K562 (cell line): Measurements from ENCODE around the gene DPP10. TPM values are rescaled to one million over a fixed set of nuclear protein-coding genes. Genes with fewer than 3 reads are reported as not detected.

Experiments
- ATAC-seq: fragments of 200-7000 bp; cut with Tn5 transposase; 3 replicates; pipeline ENCODE4 v1.9.1; 2020; ENCODE audit warnings: moderate library complexity
- BruUV-seq: library from RNA; stranded (reverse); fragments of 400-500 nt; replicated peaks from 2 replicates; lab custom pipeline; 2021; lab: Mats Ljungman, UMichigan
- CTCF ChIA-PET: fragments of 300-600 bp; formaldehyde crosslinking; extraction: SDS; loops from one replicate; lab custom pipeline; 2021; ENCODE audit warnings: low intra/inter-chr PET ratio; lab: Yijun Ruan, JAX
- POLR2A ChIA-PET: fragments of 300-600, 350-650 bp; sonication (Branson Sonifier 250); formaldehyde crosslinking; extraction: SDS; loops from one replicate; lab custom pipeline; 2021; ENCODE audit warnings: antibody characterized with exemption, inconsistent platforms; lab: Yijun Ruan, JAX
- DNase-seq, 4 experiments: peaks; one replicate each; pipeline versions ENCODE4 v3.0.0 to v3.0.0-alpha.2; 2011 to 2018; ENCODE audit warnings: low spot score in 3 of 4, mixed read lengths in 3 of 4; ENCODE audit errors: extremely low read depth in 1 of 4
- FAIRE-seq: peaks from 2 replicates; lab custom pipeline; 2011; peaks lifted over from hg19 to GRCh38; lab: Jason Lieb, UNC
- H2AFZ ChIP-seq: 2 replicates; pipeline ENCODE4 v1.6.0; 2011; ENCODE audit warnings: low read depth, low read length, control low read depth, inconsistent platforms
- H3K27ac ChIP-seq: fragments of 200-600 bp; 3 replicates; pipeline ENCODE4 v1.8.0; 2011; ENCODE audit warnings: low read depth, mild to moderate bottlenecking, control low read depth, inconsistent platforms, low read length, moderate library complexity, mixed read lengths; ENCODE audit errors: extremely low read depth
- H3K27me3 ChIP-seq, 2 experiments: fragments of 300-600 bp in 1 of 2; 2 replicates in 1 of 2; 3 replicates in 1 of 2; pipeline versions ENCODE4 v1.6.0 to v1.8.0; 2011; ENCODE audit warnings: inconsistent platforms in 2 of 2, low read length in 2 of 2, mild to moderate bottlenecking in 1 of 2, mixed read lengths in 1 of 2, moderate library complexity in 1 of 2; ENCODE audit not compliant: control insufficient read depth in 2 of 2, insufficient read depth in 2 of 2
- H3K36me3 ChIP-seq: fragments of 300-600 bp; 3 replicates; pipeline ENCODE4 v1.8.0; 2011; ENCODE audit warnings: mild to moderate bottlenecking, low read length, inconsistent platforms; ENCODE audit not compliant: control insufficient read depth, insufficient read depth
- H3K4me1 ChIP-seq, 2 experiments: fragments of 200-600 bp in 1 of 2; replicated peaks in 1 of 2; 2 replicates in 1 of 2; 3 replicates in 1 of 2; pipeline versions ENCODE4 v1.5.1 to v1.8.0; 2011; ENCODE audit warnings: inconsistent platforms in 2 of 2, low read length in 2 of 2, mild to moderate bottlenecking in 1 of 2, mixed read lengths in 1 of 2, moderate library complexity in 1 of 2; ENCODE audit not compliant: control insufficient read depth in 2 of 2, insufficient read depth in 2 of 2
- H3K4me2 ChIP-seq: 2 replicates; pipeline ENCODE4 v1.6.1; 2011; ENCODE audit warnings: low read length, control low read depth, inconsistent platforms, mixed read lengths; ENCODE audit not compliant: insufficient read depth
- H3K4me3 ChIP-seq: fragments of 200-600 bp; sonication (generic), shearing (Covaris generic); 2 replicates; pipeline ENCODE4 v1.5.1; 2016; ENCODE audit warnings: control low read depth, inconsistent platforms
- H3K79me2 ChIP-seq: fragments of 200-600 bp; 3 replicates; pipeline ENCODE4 v1.8.0; 2011; ENCODE audit warnings: low read length, inconsistent platforms; ENCODE audit not compliant: control insufficient read depth, insufficient read depth
- H3K9ac ChIP-seq, 2 experiments: 2 replicates each; pipeline versions ENCODE4 v1.6.0 to v1.6.1; 2011; ENCODE audit warnings: low read depth in 2 of 2, low read length in 2 of 2, control low read depth in 1 of 2, inconsistent platforms in 1 of 2, mild to moderate bottlenecking in 1 of 2, mixed read lengths in 1 of 2; ENCODE audit not compliant: insufficient read depth in 1 of 2
- H3K9me1 ChIP-seq: one replicate; pipeline ENCODE4 v1.6.0; 2011; ENCODE audit warnings: inconsistent platforms, mild to moderate bottlenecking, low read length, moderate library complexity; ENCODE audit not compliant: control insufficient read depth, insufficient read depth
- H3K9me3 ChIP-seq: replicated peaks from 2 replicates; pipeline ENCODE4 v1.5.1; 2011; ENCODE audit warnings: low read depth, low read length, inconsistent platforms; ENCODE audit not compliant: control insufficient read depth, insufficient read depth
- H4K20me1 ChIP-seq: replicated peaks from 2 replicates; pipeline ENCODE4 v1.6.1; 2011; ENCODE audit warnings: low read length, inconsistent platforms, mixed read lengths; ENCODE audit not compliant: control insufficient read depth, insufficient read depth
- CBFB ChIP-seq: sonication (generic); formaldehyde crosslinking; IDR thresholded peaks from 2 replicates; pipeline ENCODE4 v1.4.0; 2020; ENCODE audit warnings: mild to moderate bottlenecking, missing genetic modification reagents
- CHCHD3 ChIP-seq: fragments of 250-450 bp; sonication (Bioruptor Pico); IDR thresholded peaks from 2 replicates; pipeline ENCODE4 v2.1.2; 2022; ENCODE audit warnings: mild to moderate bottlenecking
- ILK ChIP-seq: fragments of 450-650 bp; IDR thresholded peaks from 2 replicates; pipeline ENCODE4 v1.6.1; 2016; ENCODE audit warnings: missing genetic modification characterization, low read depth, mild to moderate bottlenecking, missing compliant biosample characterization, moderate library complexity, borderline replicate concordance
- MED1 ChIP-seq: sonication (generic); formaldehyde crosslinking; IDR thresholded peaks from 2 replicates; pipeline ENCODE4 v1.8.1; 2023; ENCODE audit warnings: missing genetic modification reagents, borderline replicate concordance
- RBM39 ChIP-seq: fragments of 200-400 bp; formaldehyde crosslinking; optimal IDR thresholded peaks from 2 replicates; pipeline ENCODE3; 2018; ENCODE audit warnings: low read depth, low read length
- RFX1 ChIP-seq: fragments of 450-650 bp; IDR thresholded peaks from 2 replicates; pipeline ENCODE4 v1.6.1; 2016; ENCODE audit warnings: mild to moderate bottlenecking, moderate library complexity
- SMARCA5 ChIP-seq: fragments of 450-650 bp; IDR thresholded peaks from 2 replicates; pipeline ENCODE4 v1.6.1; 2016
- TFAP4 ChIP-seq: sonication (generic); formaldehyde crosslinking; IDR thresholded peaks from 2 replicates; pipeline ENCODE4 v1.8.0; 2022; ENCODE audit warnings: missing genetic modification reagents, mild to moderate bottlenecking, moderate library complexity, borderline replicate concordance
- ZBTB26 ChIP-seq: fragments of 450-650 bp; formaldehyde crosslinking; IDR thresholded peaks from 2 replicates; pipeline ENCODE4 v1.4.0; 2022; ENCODE audit warnings: missing genetic modification characterization
- ZC3H8 ChIP-seq: fragments of 450-650 bp; IDR thresholded peaks from 2 replicates; pipeline ENCODE4 v1.6.1; 2017
- ZNF134 ChIP-seq: fragments of 250-450 bp; sonication (Bioruptor Pico); conservative IDR thresholded peaks from 2 replicates; pipeline ENCODE4 v1.4.0; 2020
- ZNF212 ChIP-seq: fragments of 450-650 bp; formaldehyde crosslinking; IDR thresholded peaks from 2 replicates; pipeline ENCODE4 v1.4.0; 2020; ENCODE audit warnings: mild to moderate bottlenecking
- ZNF217 ChIP-seq: sonication (generic); formaldehyde crosslinking; IDR thresholded peaks from 2 replicates; pipeline ENCODE4 v1.8.0; 2022; ENCODE audit warnings: mild to moderate bottlenecking, missing genetic modification reagents
- ZNF583 ChIP-seq: fragments of 250-450 bp; sonication (Bioruptor Pico); IDR thresholded peaks from 2 replicates; pipeline ENCODE4 v1.4.0; 2020
- ZNF717 ChIP-seq: fragments of 250-450 bp; sonication (Bioruptor Pico); IDR thresholded peaks from 2 replicates; pipeline ENCODE4 v1.5.0; 2021
- ZZZ3 ChIP-seq: fragments of 450-650 bp; IDR thresholded peaks from 2 replicates; pipeline ENCODE4 v1.6.1; 2016; ENCODE audit warnings: antibody characterized with exemption, mild to moderate bottlenecking, moderate library complexity
- WGBS: fragments of 100-300 bp; shearing (Covaris generic); methylation state at CpG from one replicate; pipeline ENCODE4 v1.1.6; 2016; ENCODE audit warnings: low coverage, mixed read lengths; ENCODE audit not compliant: insufficient coverage; ENCODE audit errors: missing lambda C conversion rate; 5-methylcytosine and 5-hydroxymethylcytosine counted together
- in situ Hi-C: fragments of 300-500 bp; cut with MboI; formaldehyde crosslinking; loops from 4 replicates; pipeline ENCODE4 v1.15.0; 2018; ENCODE audit warnings: inconsistent platforms, mixed read lengths
- intact Hi-C: fragments of 100-400 bp; cut with micrococcal nuclease; formaldehyde crosslinking; loops from 2 replicates; pipeline ENCODE4 v1.14.2; 2022
- polyA plus RNA-seq, 8 experiments: library from polyadenylated mRNA; depleted of rRNA in 4 of 8; stranded (reverse) in 5 of 8; unstranded in 3 of 8; fragments of >200 nt; fragmentation: Nextera tagmentation in 2 of 8; fragmentation: Illumina TruSeq in 1 of 8; extraction: Ambion mirVana in 2 of 8; extraction: Trizol in 1 of 8; gene quantifications; 2 replicates each; pipeline versions ENCODE4 v1.2.1 to v1.2.3, GENCODE V29; 2011 to 2014; ENCODE audit warnings: inconsistent platforms in 1 of 8, missing spikeins in 1 of 8
- total RNA-seq, 7 experiments: library from RNA; depleted of rRNA in 6 of 7; stranded (reverse); fragments of >200 nt in 6 of 7; fragmentation: Illumina TruSeq in 2 of 7; extraction: Trizol in 2 of 7; gene quantifications; 2 replicates each; pipeline versions ENCODE4 v1.2.1 to v1.2.3, GENCODE V29; 2011 to 2021; ENCODE audit warnings: low replicate concordance in 1 of 7

Gene DPP10
- total and polyA plus RNA-seq, 9 of the 15 experiments (the other 6 are each of a cell fraction or from before 2014, with no cell fraction given), result not detected

GRCh38 chr2:115160531-115161080 is 718.2 kb downstream of the DPP10 start (continued):
- TF ChIP-seq ZBTB26 (no peak), ZNF717 (CRISPR knock-in tag) (no peak), ZNF217 (CRISPR knock-in tag) (no peak)

- no TSS peak for BruUV-seq
- ChIA-PET CTCF (no interaction called here), POLR2A (no interaction called here)
- Histone ChIP-seq H3K79me2 (no peaks in the 10 kb centered on the region), H3K36me3 (no peaks in the 10 kb centered on the region), H3K27me3 (no peaks in the 10 kb centered on the region), H3K27ac (no peak overlapping the region), H3K9ac (no peak overlapping the region), H2AFZ (no peak overlapping the region), H3K4me1 (no peaks in the 10 kb centered on the region), H3K4me2 (no peak overlapping the region), H4K20me1 (no peaks in the 10 kb centered on the region), H3K9me3 (no peaks in the 10 kb centered on the region; the same call in 1 of the 2 replicates), H3K4me3 (no peak overlapping the region), H3K9me1 (no peaks in the 10 kb centered on the region)
- DNase-seq (no peak), ATAC-seq (no peak), FAIRE-seq (no peak)
- intact Hi-C loops (no loop called here), in situ Hi-C loops (no loop called here)
- TF ChIP-seq ZZZ3 (no peak), CBFB (no peak), ZNF212 (no peak), ILK (tag) (no peak), MED1 (no peak), CHCHD3 (no peak), RBM39 (no peak), TFAP4 (CRISPR knock-in tag) (no peak), SMARCA5 (no peak), ZC3H8 (no peak), RFX1 (no peak), ZNF134 (no peak), ZNF583 (CRISPR knock-in tag) (no peak)
- WGBS, result 20% methylated on average over 10 of the region's 86 CpGs
These were observed 718.8 kb downstream of the DPP10 start for GRCh38 chr2:115161081-115161770.
